ENCODE data around the gene TUFT1. TPM values are rescaled to one million over a fixed set of nuclear protein-coding genes. Genes with fewer than 3 reads are reported as not detected.
A peak's percentile ranks its signal among the peaks of the same experiment; 100 is the strongest.

TUFT1 gene
- total and polyA plus RNA-seq, 2 of the 4 experiments (the other 2 are of a cell fraction) = 21.2 to 30.3 TPM

GRCh38 chr1:151613282-151613780 lies 73.2 kb downstream of the TUFT1 start:
- Histone ChIP-seq H2AFZ (replicated peaks; ENCODE audit: low read length, poor library complexity) (peak overlapping the region; percentile 97), H3K4me1 (ENCODE audit: control insufficient read depth, insufficient read depth, low read length) (peaks cover 9% of the 10 kb centered on the region), H4K91ac (ENCODE audit: insufficient read depth, low read depth, low read length) (peak overlapping the region; percentile 46; the same call in 1 of the 2 replicates), H2BK15ac (ENCODE audit: low read depth, low read length) (peak overlapping the region; percentile 21; the same call in 1 of the 3 replicates), H3K56ac (ENCODE audit: extremely low read depth, insufficient read depth, low read length) (no peak overlapping the region), H4K8ac (ENCODE audit: low read depth in 2 of 2, low read length in 2 of 2) (peak overlapping the region in 1 of 2 experiments; percentile 47; a peak in 2 of 4 replicates), H3K23ac (ENCODE audit: low read depth, low read length) (peak overlapping the region; percentile 97), H3K27ac (ENCODE audit: insufficient read depth, low read length) (peak overlapping the region; percentile 89; the same call in 1 of the 2 replicates), H3K18ac (ENCODE audit: low read depth, low read length) (no peak overlapping the region), H3K14ac (replicated peaks; ENCODE audit: low read depth, low read length) (peak overlapping the region; percentile 80), H2BK120ac (ENCODE audit: low read depth, low read length) (no peak overlapping the region; the same call in 1 of the 2 replicates), H3K4me3 (ENCODE audit: insufficient read depth, low read depth, low read length) (peak overlapping the region; percentile 84), H2BK20ac (ENCODE audit: low read depth, low read length) (no peak overlapping the region), H3K79me1 (ENCODE audit: low read depth in 1 of 2, low read length in 2 of 2) (peaks cover 15 to 56% of the 10 kb centered on the region in 2 experiments), H4K5ac (ENCODE audit: low read depth, low read length) (no peak overlapping the region), H3K27me3 (ENCODE audit: control insufficient read depth, insufficient read depth, low read length) (no peaks in the 10 kb centered on the region), H2BK5ac (ENCODE audit: low read depth, low read length, poor library complexity, severe bottlenecking) (no peak overlapping the region), H3K36me3 (ENCODE audit: control insufficient read depth, insufficient read depth, low read length) (no peaks in the 10 kb centered on the region), H3K4ac (ENCODE audit: low read depth, low read length) (peak overlapping the region; percentile 62), H2AK5ac (ENCODE audit: low read depth, low read length) (peak overlapping the region; percentile 38; the same call in 1 of the 2 replicates), H2AK9ac (replicated peaks; ENCODE audit: low read depth, low read length, poor library complexity) (peak overlapping the region; percentile 66), H4K20me1 (ENCODE audit: insufficient read depth, low read length) (peaks cover 15% of the 10 kb centered on the region; the same call in 1 of the 2 replicates), H3K9me3 (ENCODE audit: control insufficient read depth, insufficient read depth, low read length) (no peaks in the 10 kb centered on the region), H3K9me1 (ENCODE audit: insufficient read depth, low read length) (peaks cover 13% of the 10 kb centered on the region; the same call in 1 of the 2 replicates), H3K9ac (ENCODE audit: low read depth, low read length) (peak overlapping the region; percentile 80), H3K4me2 (ENCODE audit: low read depth, low read length) (peak overlapping the region; percentile 99)
- 0% methylated on average over 1 of the region's 9 CpGs; no CpG with 5 or more reads in 1 of the 2 experiments for WGBS, 2 experiments (ENCODE audit: extremely low coverage in 2 of 2, insufficient read length in 1 of 2)
- ChIA-PET CTCF (no interaction called here), POLR2A (ENCODE audit: unreplicated experiment) (no interaction called here)
- dilution Hi-C loops (cut with HindIII; ENCODE audit: low sequenced_read_pairs, unreplicated experiment) (no loop called here), intact Hi-C loops (cut with micrococcal nuclease) (no loop called here), in situ Hi-C loops (cut with MboI; ENCODE audit: low sequenced_read_pairs) (no loop called here)
- ATAC-seq (ENCODE audit: low read depth) (no peak), DNase-seq (no peak)
- TF ChIP-seq RCOR1 (IDR thresholded peaks at IDR 0.05; ENCODE audit: insufficient replicate concordance, low read length) = no peak
- TF ChIP-seq CHD1 (IDR thresholded peaks at IDR 0.05; ENCODE audit: low read depth, low read length) = no peak
- no peak for TF ChIP-seq SMC3 (IDR thresholded peaks at IDR 0.05; ENCODE audit: low read depth, low read length)
- no peak for TF ChIP-seq FOS (IDR thresholded peaks at IDR 0.05; ENCODE audit: low read depth, low read length)
- no TSS peak for BruUV-seq (replicated peaks)
